Upper lobe of right lung (tissue), 1 donor: Measurements from ENCODE around the gene PEX5. TPM values are rescaled to one million over a fixed set of nuclear protein-coding genes. Genes with fewer than 3 reads are reported as not detected.
A peak's percentile ranks its signal among the peaks of the same experiment; 100 is the strongest.

Experiments used
- ATAC-seq: fragments of 200-7000 bp; cut with Tn5 transposase; one replicate; pipeline ENCODE4 v1.9.1; 2020; ENCODE audit warnings: mild to moderate bottlenecking, moderate library complexity
- DNase-seq: peaks from one replicate; pipeline ENCODE4 v3.0.0-alpha.2; 2020
- H3K27ac ChIP-seq: fragments of 200-600 bp; one replicate; pipeline ENCODE4 v1.8.0; 2022
- H3K27me3 ChIP-seq: fragments of 200-600 bp; one replicate; pipeline ENCODE4 v1.8.0; 2022; ENCODE audit warnings: mild to moderate bottlenecking
- H3K36me3 ChIP-seq: fragments of 200-600 bp; one replicate; pipeline ENCODE4 v1.8.0; 2022
- H3K4me1 ChIP-seq: fragments of 200-600 bp; one replicate; pipeline ENCODE4 v1.8.0; 2022
- H3K4me3 ChIP-seq: fragments of 200-600 bp; one replicate; pipeline ENCODE4 v1.8.0; 2022; ENCODE audit warnings: mild to moderate bottlenecking
- H3K9me3 ChIP-seq: fragments of 200-600 bp; one replicate; pipeline ENCODE4 v1.8.0; 2022
- intact Hi-C: fragments of 100-400 bp; cut with DNase I; formaldehyde crosslinking; loops from one replicate; pipeline ENCODE4 v1.11.0; 2022
- total RNA-seq: library from RNA; stranded (reverse); fragmentation: NEBNext Ultra II Directional; extraction: Animal tissue kit (Norgen Biotek cat#: 25700); gene quantifications from one replicate; pipeline ENCODE4 v1.2.1, GENCODE V29; 2021
- TF ChIP-seq, protein P1 (sequence below): fragments of 200-600 bp; IDR thresholded peaks from one replicate; pipeline ENCODE4 v1.8.0; 2022; ENCODE audit warnings: antibody characterized with exemption
- donor health status: DM: no; HTN: yes; CAD: no; lungs with severe emphysema.

PEX5 gene
- total RNA-seq, 1 donor from 2014 or later = 46.7 TPM

DNA sequence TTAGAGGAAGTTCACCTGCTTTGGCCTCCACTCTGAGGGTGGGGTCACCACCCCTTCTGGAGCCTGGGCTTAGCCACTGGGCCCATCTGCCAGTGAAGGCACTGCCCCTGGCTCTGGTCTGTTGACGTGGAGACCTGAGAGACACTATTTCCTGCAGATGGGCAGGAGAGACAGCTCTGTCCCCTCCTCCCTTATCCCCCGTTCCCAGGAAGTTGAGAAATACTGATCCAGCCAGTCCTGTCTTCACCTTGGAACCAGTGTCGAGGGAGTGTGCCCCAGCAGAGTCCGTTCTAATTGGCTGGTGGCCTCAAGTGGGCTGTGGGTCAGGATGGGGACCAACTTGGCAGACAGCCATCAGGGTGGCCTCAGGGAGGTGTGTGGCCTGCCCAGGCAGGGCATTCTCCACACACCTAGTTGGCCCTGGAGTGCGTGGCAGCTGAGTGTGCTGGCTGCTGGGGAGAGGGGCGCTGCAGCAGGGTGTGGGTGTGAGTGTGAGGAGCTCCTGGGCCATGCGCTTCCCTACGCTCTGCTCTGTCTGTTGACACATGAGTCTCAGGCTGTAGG is 33.9 kb upstream of the PEX5 start:
- Histone ChIP-seq H3K27me3 (no peaks in the 10 kb centered on the region), H3K4me3 (peak overlapping the region; percentile 39), H3K9me3 (no peaks in the 10 kb centered on the region), H3K36me3 (peaks cover 12% of the 10 kb centered on the region), H3K27ac (peak overlapping the region; percentile 63), H3K4me1 (peaks cover 6% of the 10 kb centered on the region)
- ATAC-seq = peak; percentile 81
- TF ChIP-seq, protein P1, sequence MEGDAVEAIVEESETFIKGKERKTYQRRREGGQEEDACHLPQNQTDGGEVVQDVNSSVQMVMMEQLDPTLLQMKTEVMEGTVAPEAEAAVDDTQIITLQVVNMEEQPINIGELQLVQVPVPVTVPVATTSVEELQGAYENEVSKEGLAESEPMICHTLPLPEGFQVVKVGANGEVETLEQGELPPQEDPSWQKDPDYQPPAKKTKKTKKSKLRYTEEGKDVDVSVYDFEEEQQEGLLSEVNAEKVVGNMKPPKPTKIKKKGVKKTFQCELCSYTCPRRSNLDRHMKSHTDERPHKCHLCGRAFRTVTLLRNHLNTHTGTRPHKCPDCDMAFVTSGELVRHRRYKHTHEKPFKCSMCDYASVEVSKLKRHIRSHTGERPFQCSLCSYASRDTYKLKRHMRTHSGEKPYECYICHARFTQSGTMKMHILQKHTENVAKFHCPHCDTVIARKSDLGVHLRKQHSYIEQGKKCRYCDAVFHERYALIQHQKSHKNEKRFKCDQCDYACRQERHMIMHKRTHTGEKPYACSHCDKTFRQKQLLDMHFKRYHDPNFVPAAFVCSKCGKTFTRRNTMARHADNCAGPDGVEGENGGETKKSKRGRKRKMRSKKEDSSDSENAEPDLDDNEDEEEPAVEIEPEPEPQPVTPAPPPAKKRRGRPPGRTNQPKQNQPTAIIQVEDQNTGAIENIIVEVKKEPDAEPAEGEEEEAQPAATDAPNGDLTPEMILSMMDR = no peak
- DNase-seq = peak; percentile 93
- intact Hi-C loops = no loop called here

DNA sequence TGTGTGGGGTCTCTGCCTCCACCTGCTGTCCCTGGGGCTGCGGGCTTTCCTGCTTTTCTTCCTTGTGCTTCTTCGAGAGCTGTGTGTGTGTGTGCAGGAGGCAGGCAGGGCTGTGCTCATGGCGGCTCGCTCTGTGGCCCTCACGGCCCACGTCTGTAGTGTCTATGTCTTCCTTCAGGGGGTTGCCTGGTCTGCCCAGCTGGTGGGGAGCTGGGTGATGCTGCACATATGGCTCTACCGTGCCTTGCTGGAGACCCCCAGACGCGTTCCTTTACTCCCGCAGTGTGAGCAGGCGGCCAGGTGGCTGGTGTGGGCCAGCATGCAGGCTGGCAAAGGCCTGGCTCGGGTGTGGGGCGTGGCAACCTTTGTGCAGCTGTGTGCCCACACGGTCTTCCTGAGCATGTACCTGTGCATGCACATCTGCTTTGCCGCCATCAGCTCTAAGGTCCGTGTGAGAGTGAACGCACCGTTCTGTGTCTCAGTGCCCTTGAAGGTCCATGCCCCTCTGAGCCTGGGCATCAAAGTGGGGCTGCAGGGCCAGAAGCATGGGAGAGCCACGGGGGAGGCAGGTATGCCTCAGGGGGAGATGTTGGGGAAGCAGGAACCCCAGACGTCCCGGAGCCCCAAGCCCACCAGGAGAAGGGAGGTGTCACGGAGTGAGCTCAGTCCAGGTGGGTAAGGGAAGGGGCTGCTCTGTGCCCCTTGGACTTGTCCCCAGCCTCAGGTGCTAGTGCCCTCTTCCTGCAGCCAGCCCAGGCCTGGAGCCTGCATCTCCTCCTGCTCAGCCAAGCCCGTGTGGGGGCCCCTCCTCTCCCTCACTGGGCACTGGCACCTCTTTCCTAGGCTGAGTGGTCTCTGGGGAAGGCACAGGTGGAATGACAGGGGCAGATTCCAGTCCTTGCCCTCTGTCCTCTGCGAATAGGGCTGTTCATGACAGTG is 33.0 kb upstream of the PEX5 start:
- DNase-seq = no peak
- Histone ChIP-seq H3K27ac (peak overlapping the region; percentile 63), H3K27me3 (no peaks in the 10 kb centered on the region), H3K9me3 (no peaks in the 10 kb centered on the region), H3K4me1 (peaks cover 6% of the 10 kb centered on the region), H3K4me3 (peak overlapping the region; percentile 39), H3K36me3 (peaks cover 12% of the 10 kb centered on the region)
- TF ChIP-seq, protein P1 = no peak
- ATAC-seq = peak; percentile 4
- intact Hi-C loops = no loop called here

DNA sequence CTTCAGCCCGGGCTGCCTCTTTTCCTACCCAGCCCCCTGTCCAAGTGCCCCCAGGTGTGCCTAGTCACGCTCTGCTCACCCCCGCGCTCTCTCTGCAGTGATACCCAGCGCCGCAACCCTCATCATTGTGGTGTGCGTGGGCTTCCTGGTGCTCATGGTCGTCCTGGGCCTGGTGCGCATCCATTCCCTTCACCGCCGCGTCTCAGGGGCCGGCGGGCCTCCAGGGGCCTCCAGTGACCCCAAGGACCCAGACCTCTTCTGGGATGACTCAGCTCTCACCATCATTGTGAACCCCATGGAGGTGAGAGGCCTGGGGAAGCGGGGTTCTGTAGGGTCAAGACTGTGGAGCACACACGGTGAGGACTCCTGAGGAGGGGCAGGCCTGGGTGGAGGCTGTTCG is 32.1 kb upstream of the PEX5 start:
- no peak overlapping the region for H3K27ac ChIP-seq
- intact Hi-C loops = no loop called here
- H3K4me3 ChIP-seq = peak overlapping the region; percentile 39
- TF ChIP-seq, protein P1 = no peak
- H3K36me3 ChIP-seq = peaks cover 11% of the 10 kb centered on the region
- H3K9me3 ChIP-seq = no peaks in the 10 kb centered on the region
- H3K27me3 ChIP-seq = no peaks in the 10 kb centered on the region
- ATAC-seq (no peak), DNase-seq (no peak)
- H3K4me1 ChIP-seq = peaks cover 6% of the 10 kb centered on the region

DNA sequence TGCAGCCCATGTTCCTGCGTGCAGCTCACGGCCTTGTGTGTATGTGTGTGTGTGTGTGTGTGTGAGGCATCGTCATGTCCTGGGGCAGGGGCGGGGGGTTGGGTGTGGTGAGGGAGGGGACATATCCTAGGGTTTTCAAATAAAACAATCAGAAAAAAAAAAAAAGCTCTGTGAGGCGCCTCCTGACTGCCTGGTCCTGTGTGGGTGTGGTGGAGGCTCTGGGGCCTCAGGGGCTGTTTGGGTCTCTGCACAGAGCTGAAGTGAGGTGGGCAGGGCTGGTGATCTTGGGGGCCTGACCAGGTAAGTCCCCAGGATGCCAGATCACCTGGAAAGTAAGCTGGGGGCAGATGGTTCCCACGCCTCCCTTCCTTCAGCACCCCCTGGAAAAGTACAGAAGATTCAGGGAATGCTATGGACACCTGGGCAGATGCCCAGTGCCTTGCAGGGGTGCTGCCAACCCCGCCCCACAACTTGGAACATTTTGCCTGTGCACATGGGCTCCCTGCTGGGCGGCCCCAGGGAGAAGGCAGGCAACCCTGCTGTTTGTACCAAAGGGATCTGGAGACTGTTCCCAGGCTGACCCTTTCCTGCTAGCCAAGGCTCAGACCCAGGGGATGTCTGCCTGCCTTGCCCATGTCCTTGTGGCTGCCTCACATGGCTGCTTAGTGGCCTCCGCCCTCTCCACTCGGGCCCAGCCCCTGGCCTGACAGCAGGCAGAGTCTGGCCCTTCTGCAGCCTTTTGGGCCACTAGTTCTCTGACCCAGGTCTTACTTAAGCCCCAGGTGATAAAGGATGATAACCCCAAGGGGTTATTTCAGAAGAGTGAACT is 30.5 kb upstream of the PEX5 start:
- intact Hi-C loops = no loop called here
- ATAC-seq = no peak
- TF ChIP-seq, protein P1 = no peak

DNA sequence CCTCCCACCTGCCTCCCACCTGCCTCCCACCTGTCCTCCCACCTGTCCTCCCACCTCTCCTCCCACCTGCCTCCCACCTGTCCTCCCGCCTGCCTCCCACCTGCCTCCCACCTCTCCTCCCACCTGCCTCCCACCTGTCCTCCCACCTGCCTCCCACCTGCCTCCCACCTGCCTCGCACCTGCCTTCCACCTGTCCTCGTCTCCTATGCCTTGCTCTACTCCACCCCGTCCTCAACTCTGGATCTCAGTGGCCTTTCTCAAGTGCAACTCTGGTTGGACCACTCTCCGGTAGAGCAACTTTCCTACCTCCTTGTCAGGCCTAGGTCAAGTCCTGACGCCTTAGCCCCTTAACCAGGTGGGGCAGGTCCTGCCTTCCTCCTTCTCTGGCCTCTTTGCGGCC is 29.3 kb upstream of the PEX5 start:
- DNase-seq (no peak), ATAC-seq (no peak)
- no peak overlapping the region for H3K4me3 ChIP-seq
- peaks cover 4% of the 10 kb centered on the region for H3K36me3 ChIP-seq
- TF ChIP-seq, protein P1 = no peak
- H3K27me3 ChIP-seq = no peaks in the 10 kb centered on the region
- no peak overlapping the region for H3K27ac ChIP-seq
- intact Hi-C loops = no loop called here
- no peaks in the 10 kb centered on the region for H3K4me1 ChIP-seq
- H3K9me3 ChIP-seq = no peaks in the 10 kb centered on the region

More for the DNA sequence above, 30.5 kb upstream of the PEX5 start:
- Histone ChIP-seq H3K4me3 (no peak overlapping the region), H3K27me3 (no peaks in the 10 kb centered on the region), H3K4me1 (peaks cover 6% of the 10 kb centered on the region), H3K36me3 (peaks cover 4% of the 10 kb centered on the region), H3K27ac (no peak overlapping the region), H3K9me3 (no peaks in the 10 kb centered on the region)
- DNase-seq = no peak
